Uterus (tissue), 2 donors: ENCODE results near the gene CILP2.

Source experiments
- POLR2A ChIP-seq, 2 donors: fragments of 450-650 bp; IDR thresholded peaks; one replicate each; pipeline ENCODE4 v1.6.1; 2016; ENCODE audit warnings: antibody characterized with exemption in 2 of 2, mild to moderate bottlenecking in 1 of 2, moderate library complexity in 1 of 2
- TF ChIP-seq, protein P1 (sequence below), 4 experiments: fragments of 200-600 bp in 2 of 4; fragments of 450-650 bp in 2 of 4; sonication (generic) in 2 of 4; IDR thresholded peaks; one replicate each; pipeline ENCODE4 v1.5.1; 2016 to 2019; ENCODE audit warnings: antibody characterized with exemption in 4 of 4, mild to moderate bottlenecking in 2 of 4, moderate library complexity in 1 of 4

DNA sequence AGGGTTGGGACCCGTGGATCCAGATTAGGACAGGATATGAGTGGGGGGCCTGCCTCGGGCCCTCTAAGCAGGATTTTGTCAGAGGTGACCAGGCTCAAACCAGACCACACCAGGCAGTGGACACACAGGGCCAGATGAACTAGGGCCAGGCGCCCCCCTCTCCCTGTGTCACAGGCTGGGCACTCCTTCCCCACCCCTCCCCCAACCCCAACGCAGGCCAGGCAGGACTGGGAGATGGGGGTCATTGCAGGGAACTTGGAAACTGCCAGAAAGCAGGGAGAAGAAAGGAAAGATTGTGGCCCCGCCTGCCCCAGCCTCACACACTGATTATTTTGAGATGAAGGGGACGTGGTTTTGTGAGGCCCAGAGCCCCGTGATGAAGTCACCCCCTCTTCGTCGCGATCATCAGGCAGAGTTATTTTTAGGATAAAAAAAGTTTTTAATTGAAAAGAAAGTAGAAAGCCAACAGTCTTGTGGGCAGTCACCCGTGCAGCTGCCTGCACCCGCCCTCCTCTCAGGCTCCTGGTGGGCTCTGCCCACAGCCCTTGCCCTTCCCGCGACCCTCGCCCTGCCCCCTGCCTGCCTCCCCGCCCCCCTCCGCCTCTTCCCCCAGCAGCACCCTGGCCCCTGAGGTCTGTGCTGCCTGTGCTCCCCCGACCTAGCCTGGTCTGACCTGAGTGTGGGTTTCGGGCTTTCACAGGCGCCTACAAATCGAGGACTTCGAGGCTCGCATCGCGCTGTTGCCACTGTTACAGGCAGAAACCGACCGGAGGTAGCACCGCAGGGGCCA, 11.3 kb upstream of the CILP2 start:
- TF ChIP-seq, protein P1, sequence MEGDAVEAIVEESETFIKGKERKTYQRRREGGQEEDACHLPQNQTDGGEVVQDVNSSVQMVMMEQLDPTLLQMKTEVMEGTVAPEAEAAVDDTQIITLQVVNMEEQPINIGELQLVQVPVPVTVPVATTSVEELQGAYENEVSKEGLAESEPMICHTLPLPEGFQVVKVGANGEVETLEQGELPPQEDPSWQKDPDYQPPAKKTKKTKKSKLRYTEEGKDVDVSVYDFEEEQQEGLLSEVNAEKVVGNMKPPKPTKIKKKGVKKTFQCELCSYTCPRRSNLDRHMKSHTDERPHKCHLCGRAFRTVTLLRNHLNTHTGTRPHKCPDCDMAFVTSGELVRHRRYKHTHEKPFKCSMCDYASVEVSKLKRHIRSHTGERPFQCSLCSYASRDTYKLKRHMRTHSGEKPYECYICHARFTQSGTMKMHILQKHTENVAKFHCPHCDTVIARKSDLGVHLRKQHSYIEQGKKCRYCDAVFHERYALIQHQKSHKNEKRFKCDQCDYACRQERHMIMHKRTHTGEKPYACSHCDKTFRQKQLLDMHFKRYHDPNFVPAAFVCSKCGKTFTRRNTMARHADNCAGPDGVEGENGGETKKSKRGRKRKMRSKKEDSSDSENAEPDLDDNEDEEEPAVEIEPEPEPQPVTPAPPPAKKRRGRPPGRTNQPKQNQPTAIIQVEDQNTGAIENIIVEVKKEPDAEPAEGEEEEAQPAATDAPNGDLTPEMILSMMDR (IDR thresholded peaks at IDR 0.05) = no peak
- no peak for TF ChIP-seq POLR2A (IDR thresholded peaks at IDR 0.05)
